IPS-NIHi7 (cell line): ENCODE data around the gene GEMIN4.
"Not testable (repeated sequence)": the region's sequence is repeated elsewhere in the genome, so short reads cannot be mapped to it uniquely, and the experiment has no call there.

Experiments
- DNase-seq: peaks from one replicate; pipeline ENCODE4 v3.0.0; 2012; ENCODE audit warnings: mixed read lengths; ENCODE audit errors: extremely low spot score

GEMIN4 gene

DNA sequence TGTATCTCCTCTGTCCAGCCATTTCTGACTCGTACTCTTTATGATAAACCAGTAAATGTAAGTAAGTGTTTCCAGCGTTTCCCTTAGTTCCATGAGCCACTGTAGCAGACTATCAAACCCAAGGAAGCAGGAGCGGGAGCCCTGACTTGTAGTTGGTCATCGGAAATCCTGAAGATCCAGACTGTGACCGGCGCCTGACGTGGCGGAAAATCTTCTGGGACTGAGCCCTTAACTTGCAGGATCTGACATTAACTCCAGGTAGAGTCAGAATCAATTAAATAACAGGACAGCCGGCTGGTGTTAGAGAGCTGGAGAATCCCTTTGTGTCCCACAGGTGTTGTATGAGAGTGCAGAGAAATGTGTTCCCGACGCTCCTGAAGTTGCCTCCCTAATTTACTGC lies 26.0 kb upstream of the GEMIN4 start:
- DNase-seq = no peak

DNA sequence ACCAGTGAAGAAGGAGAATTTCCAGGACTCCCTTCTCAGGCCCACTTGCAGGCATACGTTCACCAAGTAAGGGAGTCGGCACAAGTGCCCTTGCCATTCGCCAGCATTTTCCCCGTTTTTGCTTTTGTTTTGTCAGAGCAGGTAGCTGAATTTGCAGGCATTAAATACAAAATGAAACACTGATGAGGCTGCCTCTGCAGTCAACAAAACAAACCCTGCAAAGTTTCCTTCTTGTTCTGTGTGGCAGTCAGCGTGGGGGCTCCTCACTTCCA lies 22.2 kb upstream of the GEMIN4 start:
- no peak for DNase-seq

DNA sequence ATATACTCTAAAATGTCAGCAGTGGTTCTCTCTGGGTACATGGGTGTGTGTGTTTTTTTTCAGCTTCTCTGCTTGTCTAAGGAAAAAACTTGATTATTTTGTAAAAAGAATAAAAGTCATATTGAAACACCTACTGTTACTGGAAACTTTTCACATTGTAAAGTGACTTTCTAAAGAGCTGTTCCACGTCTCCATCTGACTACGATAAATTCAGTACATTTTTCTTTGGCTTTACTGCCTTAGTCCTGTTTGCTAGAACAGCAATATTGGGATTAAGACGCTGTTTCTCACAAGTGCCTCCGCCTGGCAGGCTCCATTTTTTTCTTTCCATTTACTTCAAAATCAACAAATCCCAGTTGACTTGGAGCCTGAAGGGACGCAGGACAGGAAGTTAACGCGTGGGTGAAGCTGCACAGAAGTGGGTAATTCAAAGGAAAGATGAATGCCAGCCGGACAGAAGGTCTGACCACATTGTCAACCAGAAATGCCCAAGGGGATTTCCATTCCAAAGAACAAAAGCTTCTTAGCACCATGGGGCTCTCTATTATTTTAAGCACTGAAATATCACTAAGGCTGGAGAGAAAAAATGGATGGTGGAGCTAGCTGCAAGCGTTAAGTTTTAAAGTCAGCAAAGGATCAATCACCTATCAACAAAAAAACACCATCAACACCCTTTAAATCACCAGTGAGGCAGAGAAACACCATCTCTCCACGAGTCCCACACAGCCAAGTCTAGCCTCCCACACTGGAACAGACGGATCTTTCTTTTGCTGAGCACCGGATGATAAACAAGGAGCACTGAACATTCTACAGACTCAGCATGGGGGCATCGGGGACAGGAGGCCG lies 21.6 kb upstream of the GEMIN4 start:
- no peak for DNase-seq

DNA sequence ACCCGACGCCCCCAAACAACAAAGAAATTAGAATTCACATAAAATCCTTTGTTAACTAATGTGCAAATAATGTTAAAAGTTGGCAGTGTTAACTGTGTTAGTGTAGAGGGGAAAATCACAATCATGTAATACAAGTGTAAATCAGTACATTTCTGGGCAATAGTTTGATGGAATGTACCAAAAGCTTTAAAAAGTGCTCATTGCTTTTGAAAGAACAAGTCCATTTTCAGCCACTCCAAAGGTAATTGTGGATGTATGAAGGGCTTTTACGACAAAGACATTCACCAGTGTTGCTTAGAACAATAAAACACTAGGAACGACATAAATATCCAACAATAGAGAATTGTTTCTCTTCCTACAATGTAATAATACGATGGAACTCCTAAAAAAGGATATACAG lies 21.0 kb upstream of the GEMIN4 start:
- DNase-seq = no peak

DNA sequence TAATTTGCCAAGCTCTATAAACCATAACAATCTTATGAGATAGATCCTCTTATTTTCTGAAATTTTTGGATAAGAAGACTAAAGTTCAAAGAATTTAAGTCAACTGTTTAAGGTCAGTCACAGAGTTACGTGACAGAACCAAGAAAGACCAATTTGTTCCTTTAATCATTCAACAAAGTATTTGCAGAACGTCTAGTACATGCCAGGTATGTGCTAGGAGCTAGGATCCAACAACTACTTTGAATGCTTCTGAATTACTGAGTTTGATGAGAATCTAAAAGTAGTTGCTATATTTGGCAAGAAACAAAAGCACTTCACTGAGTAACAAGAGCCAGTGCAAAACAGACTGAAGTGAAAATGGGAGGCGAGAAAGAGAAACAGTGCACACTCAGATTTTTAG lies 15.0 kb upstream of the GEMIN4 start:
- DNase-seq = no peak

DNA sequence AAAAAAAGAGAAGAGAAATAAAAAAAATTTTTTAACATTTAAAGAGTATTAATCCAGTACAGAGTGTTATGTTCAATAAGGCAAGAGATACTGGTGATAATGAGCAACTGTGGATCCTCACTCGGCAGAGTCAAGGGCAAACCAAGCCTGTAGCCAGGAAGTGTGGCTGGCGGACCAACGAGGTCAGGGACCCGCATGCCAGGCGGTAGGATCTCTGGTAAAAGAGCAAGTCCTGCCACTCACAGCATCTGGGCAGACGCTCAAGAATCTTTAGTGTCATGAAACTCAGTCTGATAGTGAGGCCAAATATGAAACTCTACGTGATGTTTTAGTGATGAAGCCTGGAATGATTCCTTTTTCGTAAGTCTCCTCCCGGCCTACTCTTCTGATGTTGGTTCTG lies 8.3 kb upstream of the GEMIN4 start:
- no peak for DNase-seq

DNA sequence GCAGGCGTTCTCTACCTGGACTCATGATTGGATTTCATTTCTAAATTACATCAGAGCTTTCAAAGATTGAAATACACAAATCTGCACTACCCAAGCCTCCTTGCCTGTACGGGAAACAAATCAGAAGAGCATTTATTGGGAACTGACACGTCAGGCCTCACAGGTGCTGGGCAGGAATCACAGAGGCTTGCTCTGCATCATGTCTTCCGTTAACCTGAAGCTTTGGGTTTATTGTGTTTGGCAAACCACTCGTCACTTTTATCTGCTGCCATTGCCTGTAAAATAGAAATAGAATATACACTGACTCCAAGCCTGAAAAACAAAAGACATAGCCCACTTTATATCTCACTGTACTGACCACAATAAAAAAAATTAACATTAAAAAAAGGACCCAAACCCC lies 7.9 kb upstream of the GEMIN4 start:
- DNase-seq = no peak

DNA sequence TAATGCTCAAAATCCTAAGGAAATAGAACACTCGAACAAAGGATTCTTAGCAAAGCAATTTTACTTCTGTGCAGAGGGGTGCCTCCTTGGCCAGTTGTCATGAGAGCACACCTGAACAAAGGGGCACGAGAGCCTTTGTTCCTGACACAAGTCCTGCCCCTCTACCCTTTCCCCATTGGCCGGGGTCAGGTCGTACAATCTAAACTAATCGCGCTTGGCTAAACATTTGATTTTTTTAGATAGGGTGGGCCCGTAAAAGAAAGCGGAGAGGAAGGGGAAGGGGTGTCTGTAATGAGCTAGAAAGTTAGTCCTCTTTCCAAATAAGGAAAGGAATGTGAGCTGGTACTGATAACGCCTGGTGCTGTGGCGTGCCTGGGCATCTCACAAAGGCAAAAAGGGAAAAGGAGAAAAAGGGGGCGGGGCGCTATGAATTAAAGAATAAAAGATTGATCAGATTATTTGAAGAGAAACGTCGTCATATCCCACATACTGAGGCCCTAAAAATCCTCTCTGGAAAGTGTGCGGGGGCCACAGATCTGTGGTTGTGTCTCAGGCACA lies 4.0 kb upstream of the GEMIN4 start:
- DNase-seq = not testable (repeated sequence)

DNA sequence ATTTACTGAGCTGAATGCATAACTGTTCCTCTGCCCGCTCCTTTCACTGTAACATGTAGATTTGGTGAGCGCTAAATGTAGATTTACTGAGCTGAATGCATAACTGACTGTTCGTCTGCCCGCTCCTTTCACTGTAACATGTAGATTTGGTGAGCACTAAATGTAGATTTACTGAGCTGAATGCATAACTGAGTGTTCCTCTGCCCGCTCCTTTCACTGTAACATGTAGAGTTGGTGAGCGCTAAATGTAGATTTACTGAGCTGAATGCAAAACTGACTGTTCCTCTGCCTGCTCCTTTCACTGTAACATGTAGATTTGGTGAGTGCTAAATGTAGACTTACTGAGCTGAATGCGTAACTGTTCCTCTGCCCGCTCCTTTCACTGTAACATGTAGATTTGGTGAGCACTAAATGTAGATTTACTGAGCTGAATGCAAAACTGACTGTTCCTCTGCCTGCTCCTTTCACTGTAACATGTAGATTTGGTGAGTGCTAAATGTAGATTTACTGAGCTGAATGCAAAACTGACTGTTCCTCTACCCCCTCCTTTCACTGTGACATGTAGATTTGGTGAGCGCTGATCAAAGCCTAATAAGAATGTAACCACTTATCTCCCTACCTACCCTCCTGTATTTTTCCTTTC lies 3.4 kb upstream of the GEMIN4 start:
- DNase-seq = not testable (repeated sequence)

DNA sequence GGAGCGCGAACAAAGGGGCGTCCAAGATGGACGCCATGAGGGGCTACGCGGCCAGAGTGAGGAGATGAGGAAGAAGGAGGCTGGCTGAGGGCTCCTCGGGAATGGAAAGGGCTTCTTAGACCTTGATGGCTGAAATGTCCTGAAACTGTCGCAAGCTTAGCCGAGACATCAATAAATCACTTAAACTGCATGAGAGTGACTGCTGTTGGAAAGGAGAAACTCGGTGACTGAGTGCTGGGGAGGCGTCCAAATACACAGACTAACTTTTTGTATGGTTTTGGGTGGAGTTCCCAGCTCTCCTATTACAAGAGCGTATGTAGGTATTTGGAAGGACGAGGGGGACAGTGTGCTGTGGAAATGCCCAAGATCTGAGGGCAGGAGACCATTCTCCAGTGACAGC lies 1.4 kb upstream of the GEMIN4 start:
- no peak for DNase-seq

DNA sequence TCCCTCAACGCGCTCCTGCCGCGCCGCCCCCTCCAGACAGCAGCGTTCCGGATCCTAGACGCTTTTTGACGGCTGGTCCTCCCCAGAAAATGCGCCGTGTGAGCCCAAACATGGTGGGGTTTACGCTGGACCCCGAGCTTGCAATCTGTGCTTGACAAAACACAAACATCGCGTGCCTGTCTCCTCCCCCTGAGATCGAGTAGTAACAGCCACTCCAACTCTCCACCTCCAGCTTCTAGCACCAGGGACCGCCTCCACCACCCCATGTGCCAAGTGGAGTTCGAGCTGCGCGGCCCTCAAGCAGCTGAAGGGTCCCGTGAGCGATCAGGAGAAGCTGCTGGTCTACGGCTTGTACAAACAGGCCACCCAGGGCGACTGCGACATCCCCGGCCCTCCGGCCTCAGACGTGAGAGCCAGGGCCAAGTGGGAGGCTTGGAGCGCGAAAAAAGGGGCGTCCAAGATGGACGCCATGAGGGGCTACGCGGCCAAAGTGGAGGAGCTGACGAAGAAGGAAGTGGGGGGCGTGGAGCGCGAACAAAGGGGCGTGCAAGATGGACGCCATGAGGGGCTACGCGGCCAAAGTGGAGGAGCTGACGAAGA lies 656 bp upstream of the GEMIN4 start:
- DNase-seq = peak; percentile 58

DNA sequence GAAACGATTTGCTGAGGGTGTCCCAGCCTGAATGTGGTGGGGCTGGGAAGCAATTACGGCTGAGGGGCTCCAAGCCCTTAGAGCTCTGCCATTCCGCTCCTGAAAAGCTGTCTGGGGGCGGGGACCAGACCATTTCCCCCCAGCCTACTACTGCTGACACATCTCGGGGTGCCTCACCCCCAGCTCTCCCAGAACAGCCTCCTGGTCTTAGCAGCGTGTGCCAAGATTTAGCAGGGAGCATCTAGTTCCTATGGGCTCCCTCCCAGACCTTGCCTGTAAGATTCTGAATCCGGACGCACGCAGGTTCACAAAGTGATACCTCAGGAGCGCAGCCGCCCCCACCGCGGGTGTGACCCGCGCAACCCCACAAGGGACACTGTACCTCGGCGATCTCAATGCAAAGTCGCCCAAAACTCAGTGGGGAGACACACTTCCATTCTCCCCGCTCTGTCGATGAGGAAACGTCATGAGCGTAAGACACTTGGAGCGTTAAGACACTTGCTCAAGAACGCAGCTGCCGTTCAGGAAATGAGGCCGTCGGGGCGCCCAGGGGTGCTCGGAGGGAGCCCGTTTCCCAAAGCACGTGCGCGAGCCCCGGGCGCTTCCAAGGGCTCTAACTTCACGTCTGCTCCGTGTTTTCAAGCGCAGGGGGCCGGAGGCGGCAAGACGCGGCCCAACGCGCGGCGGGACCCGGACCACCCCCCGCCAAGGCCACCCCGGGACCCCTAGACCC lies 629 bp downstream of the GEMIN4 start:
- DNase-seq = peak; percentile 19

DNA sequence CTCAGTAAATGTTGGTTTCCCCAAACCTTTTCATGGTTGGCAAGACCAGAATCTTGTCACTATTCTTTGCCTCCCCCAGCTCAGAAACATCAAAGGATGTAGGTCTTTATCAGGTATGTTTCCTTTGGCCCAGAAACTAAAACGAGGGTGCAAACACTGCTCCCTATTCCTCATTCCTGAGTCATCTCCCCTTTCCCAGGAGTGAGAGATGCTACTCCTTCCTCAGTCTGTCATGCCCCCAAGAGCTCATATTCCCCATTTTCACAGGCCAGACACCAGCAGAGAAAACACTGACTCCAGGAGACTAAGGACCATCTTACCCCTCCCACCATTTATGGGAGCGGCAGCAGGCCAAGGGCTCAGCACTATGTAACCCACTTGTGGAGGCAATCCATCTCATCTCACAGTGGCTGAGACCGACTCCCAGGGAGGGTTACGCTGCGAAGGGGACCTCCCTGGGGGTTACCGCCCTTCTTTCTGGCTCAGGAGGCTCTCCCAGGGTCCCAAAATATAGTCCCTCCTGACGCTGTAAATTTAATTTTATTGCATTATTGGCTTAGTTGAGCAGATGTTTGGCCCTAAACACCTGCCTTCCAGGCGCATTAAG lies 1.5 kb downstream of the GEMIN4 start:
- no peak for DNase-seq

DNA sequence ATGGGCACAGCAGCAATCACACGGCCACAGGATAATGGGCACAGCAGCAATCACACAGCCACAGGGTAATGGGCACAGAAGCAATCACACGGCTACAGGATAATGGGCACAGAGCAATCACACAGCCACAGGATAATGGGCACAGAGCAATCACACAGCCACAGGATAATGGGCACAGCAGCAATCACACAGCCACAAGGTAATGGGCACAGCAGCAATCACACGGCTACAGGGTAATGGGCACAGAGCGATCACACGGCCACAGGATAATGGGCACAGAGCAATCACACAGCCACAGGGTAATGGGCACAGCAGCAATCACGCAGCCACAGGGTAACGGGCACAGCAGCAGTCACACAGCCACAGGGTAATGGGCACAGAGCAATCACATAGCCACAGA lies 2.7 kb downstream of the GEMIN4 start:
- DNase-seq = not testable (repeated sequence)

DNA sequence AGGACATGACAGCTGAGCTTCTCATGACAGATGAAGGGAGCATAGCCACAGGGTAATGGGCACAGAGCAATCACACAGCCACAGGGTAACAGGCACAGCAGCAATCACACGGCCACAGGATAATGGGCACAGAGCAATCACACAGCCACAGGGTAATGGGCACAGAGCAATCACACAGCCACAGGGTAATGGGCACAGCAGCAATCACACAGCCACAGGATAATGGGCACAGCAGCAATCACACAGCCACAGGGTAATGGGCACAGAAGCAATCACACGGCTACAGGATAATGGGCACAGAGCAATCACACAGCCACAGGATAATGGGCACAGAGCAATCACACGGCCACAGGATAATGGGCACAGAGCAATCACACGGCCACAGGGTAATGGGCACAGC lies 3.5 kb downstream of the GEMIN4 start:
- not testable (repeated sequence) for DNase-seq

DNA sequence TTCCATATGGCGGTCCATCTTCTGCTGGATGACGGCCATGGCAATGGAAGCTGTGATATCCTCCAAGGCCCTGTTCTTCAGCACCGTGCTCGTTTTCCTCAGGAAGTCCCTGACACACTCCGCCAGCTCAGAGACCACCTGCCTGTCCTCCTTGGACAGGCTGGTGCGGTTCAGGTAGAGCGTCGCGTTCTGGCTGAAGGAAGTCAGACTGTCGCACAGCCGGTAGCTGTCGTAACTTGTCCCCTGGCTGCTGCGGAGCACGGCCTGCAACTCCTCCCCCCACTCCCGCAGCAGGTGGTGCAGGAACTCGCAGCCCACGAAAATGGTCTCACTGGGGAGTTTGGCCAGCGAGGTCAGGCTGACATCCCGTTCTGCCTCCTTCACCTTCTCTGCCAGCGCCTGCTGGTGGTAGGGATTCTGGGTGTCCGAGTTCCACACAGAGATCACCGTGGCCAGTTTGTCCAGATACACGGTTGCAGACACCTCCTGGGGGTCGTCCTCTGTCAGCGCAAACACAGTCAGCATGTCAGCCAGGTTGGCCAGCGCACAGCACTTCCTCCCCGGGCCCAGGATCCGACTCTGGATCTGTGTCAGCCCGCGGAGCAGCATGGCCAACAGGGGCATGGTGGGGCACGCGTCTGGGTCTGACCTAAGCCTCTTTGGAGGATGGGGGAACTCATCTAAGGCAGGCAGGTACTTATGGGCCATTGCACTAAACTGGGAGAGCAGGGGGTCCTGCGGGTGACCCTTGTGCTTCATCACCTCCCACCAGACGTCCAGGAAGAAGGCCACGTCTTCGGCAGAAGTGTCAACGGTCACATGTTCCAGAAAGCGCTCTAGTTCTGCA lies 5.1 kb downstream of the GEMIN4 start:
- no peak for DNase-seq

DNA sequence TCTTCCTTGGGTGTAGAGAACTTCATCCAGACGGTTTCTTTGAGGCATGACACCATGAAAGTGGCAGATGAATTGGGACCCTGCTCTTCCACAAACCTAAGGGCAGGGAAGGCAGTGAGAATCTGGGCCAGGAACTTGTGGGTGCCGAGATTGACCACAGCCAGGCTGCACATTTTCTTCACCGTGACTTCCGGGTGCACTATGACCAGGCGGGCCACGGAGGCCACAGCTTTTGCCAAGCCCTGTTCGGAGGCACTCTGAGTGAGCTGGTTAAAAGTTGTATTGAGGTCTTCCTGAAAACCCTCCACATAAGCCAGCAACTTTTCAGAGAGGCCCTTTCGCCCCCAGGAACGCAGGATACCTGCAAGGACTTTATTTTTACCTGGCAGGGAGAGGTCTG lies 5.9 kb downstream of the GEMIN4 start:
- no peak for DNase-seq

DNA sequence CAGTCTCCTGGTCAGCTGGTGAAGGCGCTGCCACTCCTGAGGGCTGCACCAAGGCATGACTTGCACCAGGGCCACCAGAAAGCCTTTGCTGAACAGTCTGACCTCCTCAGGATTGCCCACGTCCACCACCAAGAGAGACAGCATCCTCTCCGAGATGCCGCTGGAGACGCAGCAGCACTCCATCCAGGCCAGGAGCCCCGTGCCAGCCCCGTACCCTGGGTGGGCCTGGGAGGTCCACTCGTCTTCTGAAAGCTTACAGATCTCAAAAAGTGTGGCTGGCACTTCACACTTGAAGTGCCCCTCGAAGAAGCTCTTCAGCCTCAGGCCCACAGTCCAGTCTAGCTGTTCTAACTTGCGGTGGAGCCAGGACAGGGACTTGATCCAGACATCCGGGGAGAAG lies 6.7 kb downstream of the GEMIN4 start:
- DNase-seq = no peak

DNA sequence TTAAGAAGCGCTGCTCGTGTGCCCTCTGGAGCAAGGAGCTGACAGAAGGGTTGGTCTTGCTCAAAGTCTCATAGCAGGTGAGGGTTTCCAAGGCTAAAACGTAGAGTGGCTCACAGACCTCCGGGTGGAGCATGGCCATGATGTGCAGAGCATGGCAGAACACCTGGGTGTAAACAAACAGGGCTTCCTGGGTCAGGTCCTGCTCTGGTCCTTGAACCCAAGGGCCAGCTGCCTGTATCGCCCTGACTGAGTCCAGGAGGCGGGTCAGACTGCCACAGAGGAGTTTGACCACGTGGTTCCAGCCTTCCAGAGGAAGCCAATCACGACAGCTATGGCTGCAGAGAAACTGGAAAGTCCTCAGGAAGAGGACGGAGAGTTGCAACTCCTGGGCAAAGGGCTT lies 7.1 kb downstream of the GEMIN4 start:
- no peak for DNase-seq

DNA sequence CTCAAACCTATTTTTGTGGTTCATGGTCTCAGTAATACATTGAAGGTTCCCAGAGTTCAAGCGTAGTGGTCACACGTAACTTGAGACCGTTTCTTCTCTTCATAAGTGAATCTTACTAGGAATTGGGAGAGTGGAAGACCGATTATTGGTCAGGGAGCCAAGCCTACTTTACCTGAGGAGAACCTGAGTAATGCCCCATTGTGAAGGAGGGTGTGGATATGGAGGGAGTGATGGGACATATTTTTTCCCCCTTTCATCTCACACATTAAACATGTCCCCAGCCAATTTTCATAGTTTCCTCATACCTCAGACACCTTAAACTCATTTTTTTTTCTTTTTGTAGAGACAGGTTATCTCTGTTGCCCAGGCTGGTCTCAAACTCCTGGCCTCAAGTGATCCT lies 8.9 kb downstream of the GEMIN4 start:
- no peak for DNase-seq
